IMR-90 (cell line): Measurements from ENCODE around the gene KMT2E. TPM values are rescaled to one million over a fixed set of nuclear protein-coding genes. Genes with fewer than 3 reads are reported as not detected.

Experiments used
- polyA plus RNA-seq, 3 experiments: library from polyadenylated mRNA; depleted of rRNA; stranded (reverse); fragments of >200 nt; gene quantifications; 2 replicates each; pipeline ENCODE4 v1.2.3, GENCODE V29; 2012; ENCODE audit warnings: low replicate concordance in 1 of 3
- total RNA-seq: library from RNA; depleted of rRNA; stranded (reverse); fragments of >200 nt; gene quantifications from 2 replicates; pipeline ENCODE4 v1.2.3, GENCODE V29; 2012
- TF ChIP-seq, protein P1 (sequence below): fragments of 150-350 bp; IDR thresholded peaks from 2 replicates; pipeline ENCODE4 v1.6.1; 2016; ENCODE audit warnings: low read depth, mild to moderate bottlenecking, low read length, moderate library complexity, borderline replicate concordance

KMT2E gene
- total and polyA plus RNA-seq, 2 of the 4 experiments (the other 2 are of a cell fraction) = 16.8 to 79.2 TPM

GRCh38 chr7:105012503-105013220 is 1.3 kb upstream of the KMT2E start (continued):
- TF ChIP-seq, protein P1, sequence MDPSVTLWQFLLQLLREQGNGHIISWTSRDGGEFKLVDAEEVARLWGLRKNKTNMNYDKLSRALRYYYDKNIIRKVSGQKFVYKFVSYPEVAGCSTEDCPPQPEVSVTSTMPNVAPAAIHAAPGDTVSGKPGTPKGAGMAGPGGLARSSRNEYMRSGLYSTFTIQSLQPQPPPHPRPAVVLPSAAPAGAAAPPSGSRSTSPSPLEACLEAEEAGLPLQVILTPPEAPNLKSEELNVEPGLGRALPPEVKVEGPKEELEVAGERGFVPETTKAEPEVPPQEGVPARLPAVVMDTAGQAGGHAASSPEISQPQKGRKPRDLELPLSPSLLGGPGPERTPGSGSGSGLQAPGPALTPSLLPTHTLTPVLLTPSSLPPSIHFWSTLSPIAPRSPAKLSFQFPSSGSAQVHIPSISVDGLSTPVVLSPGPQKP = no peak
